ENCODE data around the gene CEBPG. TPM values are rescaled to one million over a fixed set of nuclear protein-coding genes. Genes with fewer than 3 reads are reported as not detected.

The CEBPG gene
- total RNA-seq, 4 donors from 2014 or later = 22.4 to 66.7 (median 46.9) TPM

DNA sequence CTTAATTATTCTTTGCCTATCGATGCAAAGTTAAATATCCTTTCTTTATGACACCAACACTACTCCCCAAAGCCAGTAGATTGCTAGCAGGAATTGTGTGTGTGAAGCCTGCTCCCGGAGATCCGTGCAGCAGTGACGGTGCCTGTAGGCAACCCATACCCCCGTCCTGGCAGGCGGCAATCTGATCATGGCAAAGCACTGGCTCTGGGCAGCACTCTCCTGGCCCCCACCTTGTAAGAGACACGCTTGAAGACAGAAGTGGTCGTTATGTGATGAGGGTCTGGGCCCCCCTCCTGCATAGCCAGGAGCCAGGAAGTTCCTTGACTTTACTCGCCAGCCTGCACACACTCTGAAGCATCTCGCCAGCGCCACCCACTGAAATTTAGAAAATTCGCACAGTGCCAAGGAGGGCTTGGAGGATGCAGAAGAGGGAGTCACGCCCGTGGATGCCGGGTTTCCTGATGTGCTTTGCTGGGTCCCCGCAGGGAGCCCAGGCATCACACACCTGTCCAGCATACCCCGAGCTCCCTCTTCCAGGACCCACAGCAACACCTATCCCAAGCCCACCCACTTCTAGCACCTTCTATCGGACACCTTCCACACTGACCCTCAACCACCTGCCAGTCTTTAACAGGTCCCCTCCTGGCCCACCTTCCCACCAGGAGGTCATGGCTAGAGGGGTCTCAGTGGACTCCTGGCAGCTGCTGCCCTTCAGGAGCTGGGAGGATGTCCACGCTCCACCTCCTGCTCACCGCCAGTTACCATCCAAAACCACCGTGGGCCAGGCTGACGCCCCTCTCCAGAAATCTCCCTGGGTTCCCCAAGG is 54.5 kb downstream of the CEBPG start:
- TF ChIP-seq EP300 (IDR thresholded peaks at IDR 0.05; ENCODE audit: low read depth) (no peak), POLR2AphosphoS5 (IDR thresholded peaks at IDR 0.05) (no peak), POLR2A (IDR thresholded peaks at IDR 0.05) (no peak)
- TF ChIP-seq, protein P1, sequence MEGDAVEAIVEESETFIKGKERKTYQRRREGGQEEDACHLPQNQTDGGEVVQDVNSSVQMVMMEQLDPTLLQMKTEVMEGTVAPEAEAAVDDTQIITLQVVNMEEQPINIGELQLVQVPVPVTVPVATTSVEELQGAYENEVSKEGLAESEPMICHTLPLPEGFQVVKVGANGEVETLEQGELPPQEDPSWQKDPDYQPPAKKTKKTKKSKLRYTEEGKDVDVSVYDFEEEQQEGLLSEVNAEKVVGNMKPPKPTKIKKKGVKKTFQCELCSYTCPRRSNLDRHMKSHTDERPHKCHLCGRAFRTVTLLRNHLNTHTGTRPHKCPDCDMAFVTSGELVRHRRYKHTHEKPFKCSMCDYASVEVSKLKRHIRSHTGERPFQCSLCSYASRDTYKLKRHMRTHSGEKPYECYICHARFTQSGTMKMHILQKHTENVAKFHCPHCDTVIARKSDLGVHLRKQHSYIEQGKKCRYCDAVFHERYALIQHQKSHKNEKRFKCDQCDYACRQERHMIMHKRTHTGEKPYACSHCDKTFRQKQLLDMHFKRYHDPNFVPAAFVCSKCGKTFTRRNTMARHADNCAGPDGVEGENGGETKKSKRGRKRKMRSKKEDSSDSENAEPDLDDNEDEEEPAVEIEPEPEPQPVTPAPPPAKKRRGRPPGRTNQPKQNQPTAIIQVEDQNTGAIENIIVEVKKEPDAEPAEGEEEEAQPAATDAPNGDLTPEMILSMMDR (IDR thresholded peaks at IDR 0.05) = no peak
- Histone ChIP-seq H3K27me3 (no peaks in the 10 kb centered on the region), H3K4me1 (no peaks in the 10 kb centered on the region), H3K4me3 (no peak overlapping the region), H3K27ac (no peak overlapping the region), H3K9me3 (no peaks in the 10 kb centered on the region), H3K36me3 (no peaks in the 10 kb centered on the region)
- no peak for DNase-seq
- 89 to 90% methylated on average over 3 to 22 of the region's 22 CpGs for WGBS, 2 donors (ENCODE audit: low coverage in 1 of 2)
- intact Hi-C loops (cut with DNase I; ENCODE audit: low total_unique reads) (no loop called here), in situ Hi-C loops (cut with MboI; ENCODE audit: low pct_ligation_motif_present in 1 of 4, low pct_unique_long_range_greater_than_20kb in 1 of 4, low sequenced_read_pairs in 3 of 4) (loop anchor here (5.0 to 25.0 kb wide), 5 partner anchors 334 to 684 kb away; no protein-coding TSS in a partner anchor)

DNA sequence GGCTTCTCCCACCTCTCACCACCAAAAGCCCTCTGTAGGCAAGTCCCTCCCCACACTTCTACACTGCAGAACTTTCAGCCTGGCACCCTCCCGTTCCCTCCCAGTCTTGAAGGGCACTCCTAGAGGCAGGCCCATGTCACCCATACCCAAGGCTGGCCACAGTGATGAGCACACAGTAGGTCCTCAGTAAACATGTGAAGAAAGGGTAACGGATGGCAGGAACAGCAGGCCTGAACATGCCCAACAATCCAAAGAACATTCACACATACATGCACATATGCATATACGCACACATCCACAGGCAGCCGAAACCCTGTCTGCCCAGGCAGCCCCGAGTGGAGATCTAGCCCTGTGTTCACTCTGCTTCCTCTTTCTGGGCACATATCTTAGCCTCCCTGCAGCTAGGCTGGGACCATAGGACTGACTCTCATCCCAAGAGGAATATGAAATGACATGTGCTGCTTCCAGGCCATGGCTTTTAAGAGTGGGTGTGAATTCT is 55.2 kb downstream of the CEBPG start:
- H3K9me3 ChIP-seq = no peaks in the 10 kb centered on the region
- 91% methylated on average over 5 of the region's 5 CpGs; no CpG with 5 or more reads in 1 of the 2 donors for WGBS, 2 donors (ENCODE audit: low coverage in 1 of 2)
- in situ Hi-C loops (cut with MboI; ENCODE audit: low pct_ligation_motif_present in 1 of 4, low pct_unique_long_range_greater_than_20kb in 1 of 4, low sequenced_read_pairs in 3 of 4) (loop anchor here (5.0 to 25.0 kb wide), 5 partner anchors 334 to 684 kb away; no protein-coding TSS in a partner anchor), intact Hi-C loops (cut with DNase I; ENCODE audit: low total_unique reads) (no loop called here)
- no peak overlapping the region for H3K4me3 ChIP-seq
- no peak for DNase-seq
- no peak overlapping the region for H3K27ac ChIP-seq
- no peak for TF ChIP-seq POLR2A (IDR thresholded peaks at IDR 0.05)
- TF ChIP-seq, protein P1 (IDR thresholded peaks at IDR 0.05) = no peak
- TF ChIP-seq POLR2AphosphoS5 (IDR thresholded peaks at IDR 0.05) = no peak
- no peak for TF ChIP-seq EP300 (IDR thresholded peaks at IDR 0.05; ENCODE audit: low read depth)
- no peaks in the 10 kb centered on the region for H3K4me1 ChIP-seq
- H3K27me3 ChIP-seq = no peaks in the 10 kb centered on the region
- no peaks in the 10 kb centered on the region for H3K36me3 ChIP-seq

DNA sequence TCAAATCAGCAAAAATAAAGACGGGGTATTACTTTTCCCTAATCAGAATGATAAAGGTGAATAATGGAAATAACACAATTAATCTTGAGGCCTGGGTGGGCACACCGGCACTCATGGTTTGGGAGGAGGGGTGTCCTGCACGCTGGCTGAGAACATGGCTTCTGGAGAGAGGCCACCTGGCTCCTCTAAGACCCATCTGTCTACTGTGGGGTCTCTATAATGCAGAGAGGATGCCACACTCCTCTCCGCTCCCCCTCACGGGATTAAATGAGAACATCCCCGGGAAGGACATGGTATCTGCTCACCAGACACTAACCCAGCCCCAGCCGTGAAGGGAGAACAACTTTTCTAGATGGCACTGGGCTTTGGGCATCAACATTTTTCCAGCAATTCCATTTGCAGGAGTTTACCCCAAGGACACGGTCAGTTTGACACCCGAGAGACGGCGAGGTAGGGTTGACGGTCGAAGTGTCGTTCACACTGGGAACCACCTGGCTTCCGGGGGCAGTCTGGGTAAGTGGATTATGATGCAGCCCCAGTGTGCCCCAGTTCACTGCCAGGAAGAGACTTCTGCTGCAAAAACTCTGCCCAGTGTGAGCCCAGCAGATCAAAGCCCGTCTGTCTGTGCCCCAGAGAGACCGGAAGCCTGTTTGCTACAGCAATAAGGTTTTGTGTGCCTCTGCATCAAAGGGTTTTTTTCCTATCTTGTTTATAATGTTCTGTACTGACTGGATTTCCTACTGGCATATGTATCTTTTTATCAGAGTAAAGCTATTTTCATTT is 56.6 kb downstream of the CEBPG start:
- H3K36me3 ChIP-seq = no peaks in the 10 kb centered on the region
- intact Hi-C loops (cut with DNase I; ENCODE audit: low total_unique reads) (loop anchor here (5.0 kb wide), 1 partner anchor 337 kb away; no protein-coding TSS in a partner anchor), in situ Hi-C loops (cut with MboI; ENCODE audit: low pct_ligation_motif_present in 1 of 4, low pct_unique_long_range_greater_than_20kb in 1 of 4, low sequenced_read_pairs in 3 of 4) (loop anchor here (5.0 to 25.0 kb wide), 5 partner anchors 332 to 682 kb away; no protein-coding TSS in a partner anchor)
- no peak for DNase-seq
- 57 to 67% methylated on average over 8 to 17 of the region's 17 CpGs for WGBS, 2 donors (ENCODE audit: low coverage in 1 of 2)
- TF ChIP-seq EP300 (IDR thresholded peaks at IDR 0.05; ENCODE audit: low read depth) (no peak), POLR2A (IDR thresholded peaks at IDR 0.05) (no peak), POLR2AphosphoS5 (IDR thresholded peaks at IDR 0.05) (no peak)
- TF ChIP-seq, protein P1 (IDR thresholded peaks at IDR 0.05) = no peak
- no peak overlapping the region for H3K4me3 ChIP-seq
- H3K27ac ChIP-seq = no peak overlapping the region
- no peaks in the 10 kb centered on the region for H3K4me1 ChIP-seq
- no peaks in the 10 kb centered on the region for H3K9me3 ChIP-seq
- no peaks in the 10 kb centered on the region for H3K27me3 ChIP-seq

All from transverse colon (tissue), 4 donors.